Osteoblast (primary cell): Measurements from ENCODE around the gene GCNA. TPM values are rescaled to one million over a fixed set of nuclear protein-coding genes. Genes with fewer than 3 reads are reported as not detected.

ENCODE experiments used
- DNase-seq: peaks from one replicate; pipeline ENCODE4 v3.0.0; 2011; ENCODE audit warnings: low spot score, mixed read lengths; ENCODE audit not compliant: insufficient read length; ENCODE audit errors: missing footprints
- H2AFZ ChIP-seq: 2 replicates; pipeline ENCODE4 v1.6.0; 2011; ENCODE audit warnings: mild to moderate bottlenecking, low read length
- H3K27ac ChIP-seq: 2 replicates; pipeline ENCODE4 v1.5.1; 2011; ENCODE audit warnings: mild to moderate bottlenecking, low read depth, low read length, moderate library complexity
- H3K27me3 ChIP-seq: 2 replicates; pipeline ENCODE4 v1.6.0; 2012; ENCODE audit warnings: mild to moderate bottlenecking, control low read depth, inconsistent platforms, low read length, moderate library complexity; ENCODE audit not compliant: insufficient read depth
- H3K36me3 ChIP-seq: 2 replicates; pipeline ENCODE4 v1.5.1; 2011; ENCODE audit warnings: mild to moderate bottlenecking, low read length, control low read depth, moderate library complexity; ENCODE audit not compliant: insufficient read depth
- H3K4me1 ChIP-seq: 2 replicates; pipeline ENCODE4 v1.5.1; 2011; ENCODE audit warnings: mild to moderate bottlenecking, low read length, control low read depth, moderate library complexity; ENCODE audit not compliant: insufficient read depth
- H3K4me2 ChIP-seq: 2 replicates; pipeline ENCODE4 v1.6.0; 2011; ENCODE audit warnings: mild to moderate bottlenecking, low read length; ENCODE audit not compliant: insufficient read depth
- H3K4me3 ChIP-seq: fragments of 200-600 bp; sonication (generic); 3 replicates; pipeline ENCODE4 v1.5.1; 2012; ENCODE audit warnings: mild to moderate bottlenecking, low read length, inconsistent platforms; ENCODE audit not compliant: insufficient read depth
- H3K79me2 ChIP-seq: 2 replicates; pipeline ENCODE4 v1.6.0; 2012; ENCODE audit warnings: mild to moderate bottlenecking, low read length, control low read depth, inconsistent platforms; ENCODE audit not compliant: insufficient read depth
- H3K9me3 ChIP-seq: 2 replicates; pipeline ENCODE4 v1.5.1; 2011; ENCODE audit warnings: low read depth, low read length, control low read depth
- H4K20me1 ChIP-seq: 2 replicates; pipeline ENCODE4 v1.6.0; 2012; ENCODE audit warnings: mild to moderate bottlenecking, low read length, control low read depth; ENCODE audit not compliant: insufficient read depth
- CTCF ChIP-seq: IDR thresholded peaks from 2 replicates; pipeline ENCODE4 v1.5.1; 2011; ENCODE audit warnings: mild to moderate bottlenecking, low read depth, low read length, moderate library complexity; ENCODE audit errors: extremely low read depth
- total RNA-seq: library from RNA; depleted of rRNA; stranded (reverse); fragments of >200 nt; gene quantifications from 2 replicates; pipeline ENCODE4 v1.2.3, GENCODE V29; 2012

The GCNA gene
- total RNA-seq, 1 donor = 4.3 TPM

- Histone ChIP-seq H3K79me2 (peaks cover 85% of the 10 kb centered on the region), H4K20me1 (peaks cover 29% of the 10 kb centered on the region), H3K4me3 (no peak overlapping the region), H3K4me2 (no peak overlapping the region), H3K27ac (no peak overlapping the region), H3K36me3 (peaks cover 4% of the 10 kb centered on the region), H3K9me3 (no peaks in the 10 kb centered on the region), H2AFZ (no peak overlapping the region), H3K27me3 (peaks cover 3% of the 10 kb centered on the region), H3K4me1 (peaks cover 27% of the 10 kb centered on the region)
- TF ChIP-seq CTCF = no peak
- DNase-seq = no peak
Observed at GRCh38 chrX:71537743-71538142, 40.5 kb upstream of the GCNA start.

DNA sequence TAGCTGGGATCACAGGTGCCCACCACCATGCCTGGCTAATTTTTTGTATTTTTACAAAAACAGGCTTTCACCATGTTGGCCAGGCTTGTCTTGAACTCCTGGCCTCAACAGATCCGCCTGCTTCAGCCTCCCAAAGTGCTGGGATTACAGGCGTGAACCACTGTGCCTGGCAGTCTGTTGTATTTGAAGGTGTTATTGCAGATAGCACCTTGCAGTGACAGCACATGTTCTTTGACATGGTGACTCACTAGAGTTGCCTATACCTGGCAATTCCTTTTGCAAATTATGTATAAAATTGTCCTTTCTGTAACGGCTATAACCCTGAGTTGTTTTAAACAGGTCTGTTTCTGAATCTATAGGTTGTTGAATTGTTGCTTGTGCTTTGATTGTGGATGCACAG is 37.4 kb upstream of the GCNA start:
- H3K4me1 ChIP-seq = peaks cover 39% of the 10 kb centered on the region
- H2AFZ ChIP-seq = no peak overlapping the region
- H3K4me3 ChIP-seq = no peak overlapping the region
- peaks cover 3% of the 10 kb centered on the region for H3K27me3 ChIP-seq
- H3K79me2 ChIP-seq = peaks cover 81% of the 10 kb centered on the region
- no peak for DNase-seq
- no peak overlapping the region for H3K4me2 ChIP-seq
- TF ChIP-seq CTCF = no peak
- no peaks in the 10 kb centered on the region for H3K9me3 ChIP-seq
- H3K27ac ChIP-seq = peak overlapping the region; percentile 87
- peaks cover 10% of the 10 kb centered on the region for H3K36me3 ChIP-seq
- H4K20me1 ChIP-seq = peaks cover 35% of the 10 kb centered on the region

GRCh38 chrX:71541210-71542022 is 36.8 kb upstream of the GCNA start:
- Histone ChIP-seq H3K9me3 (no peaks in the 10 kb centered on the region), H3K27ac (peak overlapping the region; percentile 87), H4K20me1 (peaks cover 36% of the 10 kb centered on the region), H2AFZ (no peak overlapping the region), H3K79me2 (peaks cover 81% of the 10 kb centered on the region), H3K27me3 (peaks cover 3% of the 10 kb centered on the region), H3K4me1 (peaks cover 33% of the 10 kb centered on the region), H3K4me3 (peak overlapping the region; percentile 18), H3K4me2 (peak overlapping the region; percentile 55), H3K36me3 (peaks cover 13% of the 10 kb centered on the region)
- no peak for DNase-seq
- no peak for TF ChIP-seq CTCF

DNA sequence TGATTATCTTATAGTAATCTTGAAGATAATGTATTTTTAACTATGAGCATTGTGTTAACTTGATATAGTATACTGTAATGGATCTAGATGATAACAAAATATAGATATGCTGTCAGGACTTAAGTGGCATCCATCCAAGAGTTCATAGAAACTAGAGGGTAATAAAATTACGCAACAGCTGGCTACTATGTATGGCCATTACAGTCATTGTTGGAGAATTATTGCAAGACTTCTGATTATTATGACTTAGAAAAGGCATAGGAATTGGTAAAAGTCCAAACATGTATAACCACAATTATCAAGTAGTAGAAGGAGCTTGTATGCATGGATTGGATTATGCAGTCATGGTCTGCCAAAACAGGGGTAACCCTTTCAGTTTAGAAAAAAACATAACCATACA is 35.8 kb upstream of the GCNA start:
- DNase-seq = no peak
- H3K36me3 ChIP-seq = peaks cover 23% of the 10 kb centered on the region
- peaks cover 32% of the 10 kb centered on the region for H3K4me1 ChIP-seq
- peak overlapping the region; percentile 87 for H3K27ac ChIP-seq
- no peaks in the 10 kb centered on the region for H3K9me3 ChIP-seq
- peak overlapping the region; percentile 12 for H3K4me2 ChIP-seq
- no peak overlapping the region for H2AFZ ChIP-seq
- peaks cover 41% of the 10 kb centered on the region for H4K20me1 ChIP-seq
- H3K27me3 ChIP-seq = peaks cover 3% of the 10 kb centered on the region
- no peak overlapping the region for H3K4me3 ChIP-seq
- TF ChIP-seq CTCF = no peak
- peaks cover 82% of the 10 kb centered on the region for H3K79me2 ChIP-seq
